Measurements from ENCODE around the gene IER3.

DNA sequence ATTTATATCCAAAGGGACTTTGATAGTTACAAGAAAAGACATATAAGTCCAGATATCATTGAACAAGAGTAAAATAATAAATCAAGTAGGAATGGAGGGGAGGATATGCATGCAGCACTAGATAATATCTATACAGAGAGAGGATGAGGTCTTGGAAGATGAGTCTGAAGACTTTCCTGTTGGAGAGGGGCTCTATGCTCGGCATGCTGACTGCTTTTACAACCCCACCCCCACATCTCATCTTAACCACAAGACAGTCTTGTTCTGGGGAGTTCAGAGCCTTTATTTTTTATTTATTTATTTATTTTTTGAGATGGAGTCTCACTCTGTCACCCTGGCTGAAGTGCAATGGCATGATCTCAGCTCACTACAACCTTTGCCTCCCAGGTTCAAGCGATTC is 48.4 kb upstream of the IER3 start:
- TF ChIP-seq, protein P1, sequence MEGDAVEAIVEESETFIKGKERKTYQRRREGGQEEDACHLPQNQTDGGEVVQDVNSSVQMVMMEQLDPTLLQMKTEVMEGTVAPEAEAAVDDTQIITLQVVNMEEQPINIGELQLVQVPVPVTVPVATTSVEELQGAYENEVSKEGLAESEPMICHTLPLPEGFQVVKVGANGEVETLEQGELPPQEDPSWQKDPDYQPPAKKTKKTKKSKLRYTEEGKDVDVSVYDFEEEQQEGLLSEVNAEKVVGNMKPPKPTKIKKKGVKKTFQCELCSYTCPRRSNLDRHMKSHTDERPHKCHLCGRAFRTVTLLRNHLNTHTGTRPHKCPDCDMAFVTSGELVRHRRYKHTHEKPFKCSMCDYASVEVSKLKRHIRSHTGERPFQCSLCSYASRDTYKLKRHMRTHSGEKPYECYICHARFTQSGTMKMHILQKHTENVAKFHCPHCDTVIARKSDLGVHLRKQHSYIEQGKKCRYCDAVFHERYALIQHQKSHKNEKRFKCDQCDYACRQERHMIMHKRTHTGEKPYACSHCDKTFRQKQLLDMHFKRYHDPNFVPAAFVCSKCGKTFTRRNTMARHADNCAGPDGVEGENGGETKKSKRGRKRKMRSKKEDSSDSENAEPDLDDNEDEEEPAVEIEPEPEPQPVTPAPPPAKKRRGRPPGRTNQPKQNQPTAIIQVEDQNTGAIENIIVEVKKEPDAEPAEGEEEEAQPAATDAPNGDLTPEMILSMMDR (IDR thresholded peaks at IDR 0.05): no peak
- TF ChIP-seq POLR2A (IDR thresholded peaks at IDR 0.05) (no peak), EP300 (IDR thresholded peaks at IDR 0.05) (no peak)

Data from ovary (tissue), 3 donors.